GM19328 (cell line): ENCODE data around the gene HVCN1.

Source experiments
- ATAC-seq: cut with Tn5 transposase; IDR thresholded peaks from one replicate; pipeline ENCODE4 v1.9.1; 2021; ENCODE audit warnings: mild to moderate bottlenecking, moderate library complexity; ENCODE audit not compliant: unreplicated experiment

The HVCN1 gene

DNA sequence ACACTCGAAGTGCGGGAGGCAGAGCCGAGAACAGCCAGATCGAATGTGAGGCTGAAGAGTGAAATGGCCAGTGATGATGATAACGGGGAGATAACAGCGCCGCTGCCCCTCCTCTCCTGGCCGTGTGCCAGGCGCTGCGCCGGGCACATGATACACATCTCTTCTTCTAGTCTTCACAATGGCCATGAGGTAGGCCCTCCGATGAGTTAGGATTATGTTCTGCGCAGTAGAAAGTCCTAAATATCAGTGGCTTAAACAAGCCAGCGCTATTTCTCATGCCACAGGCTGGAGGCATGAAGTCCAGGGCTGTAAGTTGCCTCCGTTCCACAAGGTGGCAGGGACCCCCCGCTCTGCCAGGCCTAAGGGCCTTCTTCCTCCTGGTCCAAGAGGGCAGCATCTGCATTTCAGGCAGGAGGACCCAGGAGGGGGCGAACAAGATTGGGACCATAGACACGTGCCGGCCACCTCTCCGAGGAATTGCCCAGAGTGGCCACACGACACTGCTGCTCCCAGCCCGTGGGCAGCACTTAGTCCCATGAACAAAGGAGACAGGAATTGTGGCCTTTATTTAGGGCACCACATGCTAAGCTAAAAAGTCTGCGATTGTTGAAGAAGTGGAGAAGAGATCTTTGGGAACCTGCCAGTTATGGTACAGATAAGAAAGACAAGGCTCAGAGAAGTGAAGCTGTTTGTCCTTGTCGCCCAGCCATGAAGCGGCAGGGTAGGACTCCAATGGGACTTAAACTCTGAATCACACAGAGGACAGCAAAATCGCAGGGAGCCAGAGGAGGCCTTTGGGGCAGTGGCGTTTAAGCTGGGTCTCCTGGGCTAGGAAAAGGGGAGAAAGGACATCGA lies 10.9 kb upstream of the HVCN1 start:
- ATAC-seq, result no peak

GRCh38 chr12:110698171-110698902 lies 9.4 kb upstream of the HVCN1 start:
- peak; percentile 79 for ATAC-seq

GRCh38 chr12:110697236-110697635 lies 8.3 kb upstream of the HVCN1 start:
- no peak for ATAC-seq

DNA sequence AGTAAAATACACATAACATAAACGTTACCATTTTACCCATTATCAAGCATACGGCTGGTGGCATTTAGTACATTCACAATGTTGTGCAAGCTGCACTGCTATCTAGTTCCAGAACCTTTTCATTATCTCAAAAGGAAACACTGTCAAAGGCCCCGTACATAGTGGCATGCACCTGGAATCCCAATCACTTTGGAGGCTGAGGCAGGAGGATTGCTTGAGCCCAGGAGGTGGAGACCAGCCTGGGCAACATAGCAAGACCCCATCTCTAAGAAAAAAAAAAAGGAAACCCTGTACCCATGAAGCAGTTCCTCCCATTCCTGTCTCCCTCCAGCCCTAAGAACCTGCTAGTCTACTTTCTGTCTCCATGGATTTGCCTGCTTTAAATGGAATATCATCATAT lies 7.4 kb upstream of the HVCN1 start:
- no peak for ATAC-seq

- ATAC-seq, result no peak
Measured at GRCh38 chr12:110694330-110694901, 5.5 kb upstream of the HVCN1 start.

GRCh38 chr12:110693731-110694130 lies 4.8 kb upstream of the HVCN1 start:
- ATAC-seq, result no peak

DNA sequence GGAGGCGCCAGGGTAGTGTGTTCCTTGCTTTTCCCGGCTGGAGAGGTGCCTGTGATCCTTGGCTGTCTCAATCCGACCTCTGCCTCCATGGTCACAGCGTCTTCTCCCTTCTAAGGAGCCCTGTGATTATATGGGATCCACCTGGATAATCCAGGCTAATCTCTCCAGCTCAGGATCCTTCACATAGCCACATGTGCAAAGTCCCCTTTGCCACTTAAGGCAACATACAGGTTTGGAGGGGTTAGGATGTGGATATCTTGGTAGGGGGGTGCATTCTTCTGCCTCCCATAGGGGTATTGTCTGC lies 1.2 kb upstream of the HVCN1 start:
- ATAC-seq, result no peak

DNA sequence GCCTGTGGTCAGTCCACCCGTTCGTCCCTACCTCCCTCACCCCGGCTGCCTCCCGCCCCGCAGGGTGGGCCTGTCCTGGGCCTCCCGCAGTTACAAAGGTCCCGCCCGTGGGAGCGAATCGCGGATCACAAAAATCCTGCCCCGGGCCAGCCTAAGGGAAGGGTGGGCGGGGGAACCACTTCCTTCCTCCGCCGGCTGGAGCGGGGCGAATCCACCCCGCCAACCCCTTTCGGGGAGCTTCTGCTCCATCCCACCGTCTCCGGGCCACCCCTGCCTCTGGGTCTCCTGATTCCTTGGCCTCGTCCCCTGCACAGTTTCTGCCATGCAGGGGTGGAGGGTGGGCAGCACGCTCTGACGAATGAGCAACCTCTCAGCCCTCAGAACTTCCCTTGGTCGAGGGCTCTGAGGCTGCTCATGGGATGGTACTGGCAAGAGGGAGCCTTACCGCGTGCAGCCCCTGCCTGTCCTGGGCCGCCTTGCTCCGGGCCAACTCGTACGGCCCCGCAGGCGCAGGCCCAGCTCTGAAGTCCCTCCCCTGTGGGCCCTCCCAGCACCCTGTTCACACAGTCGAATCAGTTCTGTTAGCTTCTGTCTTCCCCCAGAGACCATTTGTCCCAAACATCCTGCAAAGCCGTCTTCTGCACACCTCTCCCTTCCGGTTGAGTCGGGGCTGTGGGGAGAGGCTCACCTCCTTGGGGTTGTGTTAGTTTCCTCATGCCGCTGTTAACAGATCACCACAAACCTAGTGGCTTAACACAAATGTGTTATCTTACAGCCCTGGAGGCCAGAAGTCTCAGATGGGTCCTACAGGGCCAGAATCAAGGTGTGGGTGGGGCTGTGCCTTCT lies 589 bp upstream of the HVCN1 start:
- peak; percentile 46 for ATAC-seq

DNA sequence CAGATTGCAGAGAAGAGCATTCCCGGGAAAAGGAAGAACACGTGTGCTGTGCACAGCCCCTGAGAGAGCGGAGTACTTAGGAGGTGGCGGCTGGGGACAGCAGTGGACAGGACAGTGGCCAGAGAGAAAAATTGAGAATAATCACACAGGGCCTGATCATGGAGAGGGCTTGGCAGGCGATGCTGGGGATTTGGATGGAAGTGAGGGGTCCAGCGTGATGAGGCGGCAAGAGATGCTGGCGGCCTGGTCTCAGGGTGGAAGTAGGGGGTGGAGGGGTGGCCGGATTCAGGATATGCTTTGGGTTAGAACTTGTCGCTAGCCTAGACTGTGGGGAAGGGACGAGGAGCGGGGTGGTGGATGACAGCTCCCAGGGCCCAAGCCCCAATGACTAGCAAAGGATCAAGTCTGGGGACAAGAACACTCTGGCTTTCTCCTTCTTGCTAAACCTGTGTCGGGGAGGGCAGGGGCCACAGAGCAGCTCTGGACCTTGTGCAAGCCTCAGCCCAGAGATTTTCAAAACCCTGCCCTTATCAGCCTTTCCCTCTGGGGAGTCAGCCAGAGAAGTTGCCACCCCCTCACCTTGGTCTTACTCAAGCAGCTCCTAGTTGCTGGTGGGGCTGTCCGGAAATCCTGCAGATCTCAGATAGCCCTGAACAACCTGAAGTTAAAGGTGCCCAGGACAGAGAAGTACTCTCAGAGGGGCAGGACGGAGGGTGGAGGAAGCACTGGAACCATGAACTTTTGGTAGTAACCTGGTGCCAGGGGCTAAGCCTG lies 1.3 kb downstream of the HVCN1 start:
- no peak for ATAC-seq

GRCh38 chr12:110686294-110686903 lies 2.5 kb downstream of the HVCN1 start:
- no peak for ATAC-seq

GRCh38 chr12:110684312-110684836 lies 4.5 kb downstream of the HVCN1 start:
- ATAC-seq, result no peak

DNA sequence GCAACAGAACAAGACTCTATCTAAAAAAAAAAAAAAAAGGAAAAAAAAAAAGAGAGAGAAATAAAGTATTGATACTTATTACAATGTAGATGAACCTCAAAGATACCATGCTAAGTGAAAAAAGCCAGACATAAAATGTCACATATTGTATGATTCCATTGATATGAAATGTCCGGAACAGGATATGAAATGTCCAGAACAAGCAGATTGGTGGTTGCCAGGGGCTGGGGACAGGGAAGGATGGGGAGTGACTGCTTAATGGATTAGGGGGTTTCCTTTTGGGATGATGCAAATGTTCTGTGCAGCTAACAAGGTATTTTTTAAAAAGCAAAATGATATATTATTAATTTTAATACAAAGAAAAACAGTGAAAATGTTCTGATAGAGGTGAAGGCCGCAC lies 5.0 kb downstream of the HVCN1 start:
- ATAC-seq, result no peak

DNA sequence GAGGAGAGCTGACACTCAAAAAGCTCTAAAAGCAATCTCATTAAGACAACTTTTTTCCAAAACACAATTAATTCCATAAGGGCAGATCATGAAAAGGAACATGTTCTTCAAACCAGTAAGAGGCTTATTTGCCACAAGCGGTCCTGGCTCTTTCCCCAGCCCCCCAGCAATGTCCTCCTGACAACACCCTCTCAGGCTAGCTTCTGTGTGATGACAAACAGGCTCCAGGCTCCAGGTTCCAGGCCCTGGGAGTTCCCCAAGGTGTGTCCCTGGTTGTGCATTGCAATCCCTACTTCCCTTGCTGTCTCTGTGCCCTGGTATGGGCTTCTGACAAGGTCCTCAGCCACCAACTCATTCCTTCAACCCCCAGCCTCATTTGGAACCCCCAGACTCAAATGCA lies 8.9 kb downstream of the HVCN1 start:
- ATAC-seq, result no peak

DNA sequence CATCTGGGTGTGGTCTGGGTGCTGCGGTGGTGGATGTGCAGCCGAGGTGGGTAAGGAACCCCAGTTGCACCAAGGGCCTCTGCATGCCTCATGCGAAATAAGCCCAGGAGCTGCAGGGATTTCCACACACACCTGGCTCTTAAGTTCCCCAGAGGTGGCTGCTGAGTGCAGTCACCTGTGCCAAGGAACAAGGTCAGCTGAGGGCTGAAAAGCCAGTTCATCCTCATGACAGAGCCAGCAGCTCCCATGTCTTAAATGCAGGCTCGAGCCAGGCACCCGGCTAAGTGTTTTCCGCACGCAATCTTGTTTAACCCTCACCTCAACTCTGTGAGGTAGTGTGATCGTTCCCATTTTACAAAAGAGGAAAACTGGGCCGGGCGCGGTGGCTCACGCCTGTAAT lies 9.7 kb downstream of the HVCN1 start:
- no peak for ATAC-seq

GRCh38 chr12:110677982-110678381 lies 10.9 kb downstream of the HVCN1 start:
- no peak for ATAC-seq

- ATAC-seq, result no peak
Measured at GRCh38 chr12:110677206-110677911, 11.6 kb downstream of the HVCN1 start.

DNA sequence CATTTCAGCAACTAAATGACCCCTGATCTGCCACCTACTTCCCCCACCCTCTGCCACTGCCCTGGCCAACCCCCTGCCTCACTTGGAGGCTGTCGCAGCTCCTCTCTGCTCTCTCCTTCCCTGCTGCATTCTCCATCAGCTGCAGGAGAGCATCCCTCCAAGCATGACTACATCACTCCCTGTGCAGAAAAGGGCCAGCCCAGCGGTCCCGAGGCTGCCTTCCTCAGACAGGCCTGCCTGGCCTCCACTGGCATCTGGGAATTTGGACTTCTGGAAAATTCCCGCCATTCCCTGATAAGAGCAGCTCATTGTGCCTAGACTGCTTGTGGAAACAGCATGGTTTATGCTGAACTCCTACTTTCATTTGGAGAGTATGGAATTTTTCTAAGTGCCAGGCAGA lies 12.7 kb downstream of the HVCN1 start:
- no peak for ATAC-seq

GRCh38 chr12:110670161-110670701 lies 18.7 kb downstream of the HVCN1 start:
- no peak for ATAC-seq

DNA sequence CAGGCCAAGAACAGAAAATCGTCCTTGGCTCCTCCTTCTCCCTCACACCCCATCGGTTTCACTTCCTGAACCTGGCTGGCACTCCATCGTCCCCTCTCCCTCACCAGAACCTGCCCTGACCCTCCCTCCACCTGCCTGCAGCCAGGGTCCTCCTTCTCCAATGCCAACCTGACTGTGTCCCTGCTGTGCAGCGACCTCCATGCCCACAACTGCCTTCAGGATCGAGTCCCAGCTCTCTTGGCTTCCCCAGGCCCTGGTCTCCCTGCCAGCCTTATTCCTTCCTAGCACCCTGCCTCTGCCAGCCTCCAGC lies 19.8 kb downstream of the HVCN1 start:
- ATAC-seq, result no peak
